ENCODE measurements around the gene EIF3I.
A peak's percentile ranks its signal among the peaks of the same experiment; 100 is the strongest.

EIF3I gene

GRCh38 chr1:32215629-32216480 lies 6.4 kb upstream of the EIF3I start:
- in situ Hi-C loops (cut with MboI; ENCODE audit: low pct_unique_long_range_greater_than_20kb, low sequenced_read_pairs, unreplicated experiment): loop anchor here (10.0 to 25.0 kb wide), 2 partner anchors 99 to 196 kb away; no protein-coding TSS in a partner anchor
- TF ChIP-seq, protein P1, sequence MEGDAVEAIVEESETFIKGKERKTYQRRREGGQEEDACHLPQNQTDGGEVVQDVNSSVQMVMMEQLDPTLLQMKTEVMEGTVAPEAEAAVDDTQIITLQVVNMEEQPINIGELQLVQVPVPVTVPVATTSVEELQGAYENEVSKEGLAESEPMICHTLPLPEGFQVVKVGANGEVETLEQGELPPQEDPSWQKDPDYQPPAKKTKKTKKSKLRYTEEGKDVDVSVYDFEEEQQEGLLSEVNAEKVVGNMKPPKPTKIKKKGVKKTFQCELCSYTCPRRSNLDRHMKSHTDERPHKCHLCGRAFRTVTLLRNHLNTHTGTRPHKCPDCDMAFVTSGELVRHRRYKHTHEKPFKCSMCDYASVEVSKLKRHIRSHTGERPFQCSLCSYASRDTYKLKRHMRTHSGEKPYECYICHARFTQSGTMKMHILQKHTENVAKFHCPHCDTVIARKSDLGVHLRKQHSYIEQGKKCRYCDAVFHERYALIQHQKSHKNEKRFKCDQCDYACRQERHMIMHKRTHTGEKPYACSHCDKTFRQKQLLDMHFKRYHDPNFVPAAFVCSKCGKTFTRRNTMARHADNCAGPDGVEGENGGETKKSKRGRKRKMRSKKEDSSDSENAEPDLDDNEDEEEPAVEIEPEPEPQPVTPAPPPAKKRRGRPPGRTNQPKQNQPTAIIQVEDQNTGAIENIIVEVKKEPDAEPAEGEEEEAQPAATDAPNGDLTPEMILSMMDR (IDR thresholded peaks at IDR 0.05; ENCODE audit: extremely low read depth, insufficient read depth, missing control alignments): peak; percentile 89
- peak; percentile 61 for DNase-seq (ENCODE audit: low spot score)

- no peak for DNase-seq (ENCODE audit: low spot score)
- in situ Hi-C loops (cut with MboI; ENCODE audit: low pct_unique_long_range_greater_than_20kb, low sequenced_read_pairs, unreplicated experiment): loop anchor here (10.0 to 25.0 kb wide), 2 partner anchors 98 to 196 kb away; no protein-coding TSS in a partner anchor
Observed at GRCh38 chr1:32216566-32216965, 5.6 kb upstream of the EIF3I start.

DNA sequence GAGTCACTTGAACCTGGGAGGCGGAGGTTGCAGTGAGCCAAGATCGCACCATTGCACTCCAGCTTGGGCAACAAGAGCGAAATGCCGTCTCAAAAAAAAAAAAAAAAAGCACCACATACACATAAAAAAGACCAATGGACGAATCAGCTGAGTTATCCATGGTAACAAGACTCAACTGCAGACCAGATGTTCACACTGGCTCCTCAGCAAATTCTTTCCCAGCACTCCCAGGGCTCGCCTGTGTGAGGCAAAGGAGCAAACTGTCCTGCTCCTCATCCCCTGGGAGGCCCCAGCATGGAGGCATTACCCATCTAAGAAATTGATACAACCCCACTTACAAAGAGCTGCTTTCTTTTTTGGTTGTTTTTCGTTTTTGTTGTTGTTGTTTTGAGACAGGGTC lies 3.2 kb upstream of the EIF3I start:
- no peak for DNase-seq (ENCODE audit: low spot score)
- in situ Hi-C loops (cut with MboI; ENCODE audit: low pct_unique_long_range_greater_than_20kb, low sequenced_read_pairs, unreplicated experiment): loop anchor here (10.0 to 25.0 kb wide), 2 partner anchors 96 to 193 kb away; no protein-coding TSS in a partner anchor
- TF ChIP-seq, protein P1 (IDR thresholded peaks at IDR 0.05; ENCODE audit: extremely low read depth, insufficient read depth, missing control alignments): no peak

More at GRCh38 chr1:32216566-32216965, 5.6 kb upstream of the EIF3I start:
- TF ChIP-seq, protein P1 (IDR thresholded peaks at IDR 0.05; ENCODE audit: extremely low read depth, insufficient read depth, missing control alignments): no peak

DNA sequence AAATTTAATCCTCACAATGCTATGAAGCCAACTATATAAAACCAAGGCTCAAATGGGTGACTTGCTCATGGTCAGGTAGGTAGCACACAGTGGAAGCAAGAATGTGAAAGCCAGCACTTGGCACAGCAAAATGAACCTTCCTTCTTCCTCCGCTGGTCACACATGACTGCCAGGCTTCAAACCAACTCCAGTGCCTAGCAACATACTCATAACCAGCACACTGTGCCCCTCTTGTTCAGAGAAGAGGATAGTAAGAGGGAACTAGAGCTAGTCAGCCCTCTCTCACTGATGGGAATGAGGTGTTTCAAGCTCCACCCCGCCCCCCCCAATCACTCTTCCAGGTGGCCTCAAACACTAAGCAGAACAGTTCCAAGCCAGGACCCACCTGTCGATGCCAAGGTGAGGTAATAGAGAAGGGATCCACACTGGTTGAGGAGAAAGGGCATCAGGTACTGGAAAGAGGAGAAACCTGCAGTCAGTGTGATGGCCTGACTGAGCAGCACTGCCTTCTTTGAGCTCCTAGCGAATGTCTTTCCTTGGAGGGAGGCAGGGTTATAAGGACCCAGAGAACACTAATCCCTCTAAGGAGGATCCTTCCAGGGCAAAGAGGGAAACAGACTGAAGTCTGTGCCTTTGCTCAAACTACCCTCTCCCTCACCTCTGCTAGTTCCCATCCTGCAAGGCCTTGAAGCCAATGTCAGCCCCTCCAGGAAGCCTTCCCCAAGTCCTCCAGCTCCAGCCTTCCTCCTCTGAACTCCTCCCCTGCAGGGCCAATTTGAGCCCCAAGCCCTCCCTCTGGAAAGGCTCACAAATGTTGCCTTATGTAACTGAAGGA lies 1.2 kb upstream of the EIF3I start:
- no peak for DNase-seq (ENCODE audit: low spot score)
- TF ChIP-seq, protein P1 (IDR thresholded peaks at IDR 0.05; ENCODE audit: extremely low read depth, insufficient read depth, missing control alignments): no peak
- in situ Hi-C loops (cut with MboI; ENCODE audit: low pct_unique_long_range_greater_than_20kb, low sequenced_read_pairs, unreplicated experiment): loop anchor here (25.0 kb wide), 1 partner anchor 191 kb away; no protein-coding TSS in a partner anchor

DNA sequence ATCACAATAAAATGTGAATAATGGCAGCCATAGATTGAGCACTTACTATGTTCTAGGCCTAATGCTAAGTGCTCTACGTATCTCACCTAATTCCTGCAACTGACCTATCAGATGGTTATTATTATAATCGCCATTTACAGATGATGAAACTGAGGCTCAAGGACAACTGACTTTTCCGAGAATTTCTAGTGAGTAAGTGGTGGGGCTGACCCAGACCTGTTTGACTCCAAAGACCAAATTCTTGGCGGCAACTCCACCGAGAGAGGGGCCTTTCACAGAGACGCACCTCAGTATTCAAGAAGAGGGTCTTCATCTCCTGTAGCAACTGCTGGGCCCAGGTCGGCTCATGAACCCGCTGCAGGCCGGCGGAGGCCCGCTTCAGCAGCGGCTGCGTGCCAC lies 627 bp upstream of the EIF3I start:
- TF ChIP-seq, protein P1 (IDR thresholded peaks at IDR 0.05; ENCODE audit: extremely low read depth, insufficient read depth, missing control alignments): no peak
- no peak for DNase-seq (ENCODE audit: low spot score)
- in situ Hi-C loops (cut with MboI; ENCODE audit: low pct_unique_long_range_greater_than_20kb, low sequenced_read_pairs, unreplicated experiment): loop anchor here (25.0 kb wide), 1 partner anchor 191 kb away; no protein-coding TSS in a partner anchor

DNA sequence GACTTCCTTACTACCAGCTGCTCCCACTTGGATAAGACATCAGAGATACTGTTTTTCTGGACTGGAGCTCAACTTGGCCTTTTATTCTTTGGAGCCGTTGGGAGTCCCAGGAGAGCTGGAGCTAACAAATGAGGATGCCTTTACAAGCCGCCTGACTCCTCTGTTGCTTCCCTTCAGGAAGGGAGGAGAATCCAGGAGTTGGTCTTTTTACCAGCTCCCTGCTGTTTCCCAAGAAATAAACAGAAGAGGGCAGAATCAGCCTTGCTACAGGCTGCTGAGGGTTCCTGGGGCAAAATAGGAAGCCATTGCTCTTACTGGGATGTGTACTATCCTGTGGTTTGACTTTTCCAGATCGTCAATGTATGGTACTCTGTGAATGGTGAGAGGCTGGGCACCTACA lies 1.5 kb downstream of the EIF3I start:
- TF ChIP-seq, protein P1 (IDR thresholded peaks at IDR 0.05; ENCODE audit: extremely low read depth, insufficient read depth, missing control alignments): no peak
- in situ Hi-C loops (cut with MboI; ENCODE audit: low pct_unique_long_range_greater_than_20kb, low sequenced_read_pairs, unreplicated experiment): loop anchor here (25.0 kb wide), 1 partner anchor 189 kb away; no protein-coding TSS in a partner anchor

More for the DNA sequence above, 1.5 kb downstream of the EIF3I start:
- no peak for DNase-seq (ENCODE audit: low spot score)

Measured in GM13977 (cell line).